ENCODE data around the gene IL31RA. TPM values are rescaled to one million over a fixed set of nuclear protein-coding genes. Genes with fewer than 3 reads are reported as not detected.

Gene IL31RA
- polyA plus RNA-seq, 4 donors = 0.06 to 0.16 (median 0.12) TPM

- no peak for DNase-seq (ENCODE audit: low read depth in 4 of 4, low spot score in 2 of 4)
These were observed 48.2 kb downstream of the IL31RA start for GRCh38 chr5:55899344-55899743.

- DNase-seq (ENCODE audit: low read depth in 4 of 4, low spot score in 2 of 4) = no peak
These were observed 48.9 kb downstream of the IL31RA start for GRCh38 chr5:55900068-55900467.

- DNase-seq (ENCODE audit: low read depth in 4 of 4, low spot score in 2 of 4) = no peak
These were observed 49.6 kb downstream of the IL31RA start for GRCh38 chr5:55900776-55901175.

- no peak for DNase-seq (ENCODE audit: low read depth in 4 of 4, low spot score in 2 of 4)
These were observed 51.5 kb downstream of the IL31RA start for GRCh38 chr5:55902696-55903095.

- DNase-seq (ENCODE audit: low read depth in 4 of 4, low spot score in 2 of 4) = no peak
These were observed 52.1 kb downstream of the IL31RA start for GRCh38 chr5:55903121-55903701.

- no peak for DNase-seq (ENCODE audit: low read depth in 4 of 4, low spot score in 2 of 4)
These were observed 53.0 kb downstream of the IL31RA start for GRCh38 chr5:55904152-55904551.

- DNase-seq (ENCODE audit: low read depth in 4 of 4, low spot score in 2 of 4) = no peak
These were observed 54.1 kb downstream of the IL31RA start for GRCh38 chr5:55905251-55905650.

- no peak for DNase-seq (ENCODE audit: low read depth in 4 of 4, low spot score in 2 of 4)
These were observed 56.8 kb downstream of the IL31RA start for GRCh38 chr5:55907927-55908326.

- DNase-seq (ENCODE audit: low read depth in 4 of 4, low spot score in 2 of 4) = no peak
These were observed 57.6 kb downstream of the IL31RA start for GRCh38 chr5:55908804-55909203.

GRCh38 chr5:55911784-55912653 is 60.9 kb downstream of the IL31RA start:
- no peak for DNase-seq (ENCODE audit: low read depth in 4 of 4, low spot score in 2 of 4)

- no peak for DNase-seq (ENCODE audit: low read depth in 4 of 4, low spot score in 2 of 4)
These were observed 62.6 kb downstream of the IL31RA start for GRCh38 chr5:55913466-55914413.

- no peak for DNase-seq (ENCODE audit: low read depth in 4 of 4, low spot score in 2 of 4)
These were observed 63.8 kb downstream of the IL31RA start for GRCh38 chr5:55914971-55915370.

GRCh38 chr5:55915783-55916182 is 64.6 kb downstream of the IL31RA start:
- DNase-seq (ENCODE audit: low read depth in 4 of 4, low spot score in 2 of 4) = no peak

GRCh38 chr5:55916986-55917385 is 65.8 kb downstream of the IL31RA start:
- DNase-seq (ENCODE audit: low read depth in 4 of 4, low spot score in 2 of 4) = no peak

GRCh38 chr5:55917402-55918086 is 66.4 kb downstream of the IL31RA start:
- DNase-seq (ENCODE audit: low read depth in 4 of 4, low spot score in 2 of 4) = no peak

GRCh38 chr5:55918087-55919035 is 67.2 kb downstream of the IL31RA start:
- no peak for DNase-seq (ENCODE audit: low read depth in 4 of 4, low spot score in 2 of 4)

- no peak for DNase-seq (ENCODE audit: low read depth in 4 of 4, low spot score in 2 of 4)
These were observed 68.5 kb downstream of the IL31RA start for GRCh38 chr5:55919625-55920024.

- DNase-seq (ENCODE audit: low read depth in 4 of 4, low spot score in 2 of 4) = no peak
These were observed 69.6 kb downstream of the IL31RA start for GRCh38 chr5:55920784-55921183.

- DNase-seq (ENCODE audit: low read depth in 4 of 4, low spot score in 2 of 4) = no peak
These were observed 70.5 kb downstream of the IL31RA start for GRCh38 chr5:55921617-55922016.
